K562 (cell line): Measurements from ENCODE around the gene KLF13. TPM values are rescaled to one million over a fixed set of nuclear protein-coding genes. Genes with fewer than 3 reads are reported as not detected.

ENCODE experiments used
- CBX3 ChIP-seq, 2 experiments: IDR thresholded peaks; 1 replicate in 1 of 2; 2 replicates in 1 of 2; pipeline ENCODE4 v1.6.1; 2012; ENCODE audit warnings: inconsistent platforms in 2 of 2, low read length in 2 of 2, borderline replicate concordance in 1 of 2, control low read depth in 1 of 2
- E4F1 ChIP-seq: fragments of 250-450 bp; sonication (Bioruptor Pico); IDR thresholded peaks from 2 replicates; pipeline ENCODE4 v1.5.0; 2021; ENCODE audit warnings: mild to moderate bottlenecking, borderline replicate concordance
- FOSL1 ChIP-seq: fragments of 200-800 bp; sonication (Bioruptor generic); conservative IDR thresholded peaks from 2 replicates; pipeline ENCODE4 v1.6.1; 2016; ENCODE audit warnings: missing genetic modification characterization, missing compliant biosample characterization
- GATAD2B ChIP-seq: fragments of 450-650 bp; IDR thresholded peaks from 2 replicates; pipeline ENCODE4 v1.6.1; 2017; ENCODE audit warnings: mild to moderate bottlenecking, borderline replicate concordance
- PHF8 ChIP-seq: fragments of 200-600 bp; sonication (generic); IDR thresholded peaks from 2 replicates; pipeline ENCODE4 v1.6.1; 2012; ENCODE audit warnings: mixed run types, mild to moderate bottlenecking, inconsistent platforms, low read length, moderate library complexity, borderline replicate concordance
- ZNF407 ChIP-seq: fragments of 450-650 bp; IDR thresholded peaks from 2 replicates; pipeline ENCODE4 v1.6.1; 2016; ENCODE audit warnings: low read depth
- polyA plus RNA-seq, 8 experiments: library from polyadenylated mRNA; depleted of rRNA in 4 of 8; stranded (reverse) in 5 of 8; unstranded in 3 of 8; fragments of >200 nt; fragmentation: Nextera tagmentation in 2 of 8; fragmentation: Illumina TruSeq in 1 of 8; extraction: Ambion mirVana in 2 of 8; extraction: Trizol in 1 of 8; gene quantifications; 2 replicates each; pipeline versions ENCODE4 v1.2.1 to v1.2.3, GENCODE V29; 2011 to 2014; ENCODE audit warnings: inconsistent platforms in 1 of 8, missing spikeins in 1 of 8
- total RNA-seq, 7 experiments: library from RNA; depleted of rRNA in 6 of 7; stranded (reverse); fragments of >200 nt in 6 of 7; fragmentation: Illumina TruSeq in 2 of 7; extraction: Trizol in 2 of 7; gene quantifications; 2 replicates each; pipeline versions ENCODE4 v1.2.1 to v1.2.3, GENCODE V29; 2011 to 2021; ENCODE audit warnings: low replicate concordance in 1 of 7

The KLF13 gene
- total and polyA plus RNA-seq, 9 of the 15 experiments (the other 6 are each of a cell fraction or from before 2014, with no cell fraction given), result 1.8 to 10.5 (median 4.8) TPM

- TF ChIP-seq ZNF407 (no peak), PHF8 (no peak), FOSL1 (tag) (no peak), E4F1 (CRISPR knock-in tag) (no peak), GATAD2B (no peak), CBX3 (IDR thresholded peaks at IDR 0.05; ENCODE audit: borderline replicate concordance in 1 of 2, low read length in 2 of 2) (no peak)
Measured at GRCh38 chr15:31318429-31318828, 8.2 kb upstream of the KLF13 start (continued).
